ENCODE measurements around the gene WDR83. TPM values are rescaled to one million over a fixed set of nuclear protein-coding genes. Genes with fewer than 3 reads are reported as not detected.
A peak's percentile ranks its signal among the peaks of the same experiment; 100 is the strongest.

Gene WDR83
- total and polyA plus RNA-seq, 2 of the 4 experiments (the other 2 are of a cell fraction): 5.9 to 8.9 TPM

- peak overlapping the region; percentile 84 for H3K4ac ChIP-seq (ENCODE audit: low read depth, low read length)
- H3K4me1 ChIP-seq (ENCODE audit: control insufficient read depth, insufficient read depth, low read length): peaks cover 15% of the 10 kb centered on the region
- peak overlapping the region; percentile 54 for H2BK5ac ChIP-seq (ENCODE audit: low read depth, low read length, poor library complexity, severe bottlenecking)
- H4K20me1 ChIP-seq (ENCODE audit: insufficient read depth, low read length): no peaks in the 10 kb centered on the region
- peak overlapping the region; percentile 98 for H2AK9ac ChIP-seq (replicated peaks; ENCODE audit: low read depth, low read length, poor library complexity)
- TF ChIP-seq MAZ (IDR thresholded peaks at IDR 0.05; ENCODE audit: borderline replicate concordance, low read depth, low read length) (no peak), BHLHE40 (IDR thresholded peaks at IDR 0.05; ENCODE audit: low read depth, low read length) (no peak), RCOR1 (IDR thresholded peaks at IDR 0.05; ENCODE audit: insufficient replicate concordance, low read length) (no peak), FOS (IDR thresholded peaks at IDR 0.05; ENCODE audit: low read depth, low read length) (no peak), CHD1 (IDR thresholded peaks at IDR 0.05; ENCODE audit: low read depth, low read length) (no peak), SMC3 (IDR thresholded peaks at IDR 0.05; ENCODE audit: low read depth, low read length) (no peak), MXI1 (IDR thresholded peaks at IDR 0.05; ENCODE audit: borderline replicate concordance, low read depth, low read length) (no peak), USF2 (IDR thresholded peaks at IDR 0.05; ENCODE audit: low read depth, low read length) (no peak), MAFK (IDR thresholded peaks at IDR 0.05; ENCODE audit: low read depth, low read length) (no peak), RFX5 (IDR thresholded peaks at IDR 0.05; ENCODE audit: low read depth, low read length) (no peak), POLR2A (IDR thresholded peaks at IDR 0.05; ENCODE audit: low read depth, low read length) (no peak), CEBPB (IDR thresholded peaks at IDR 0.05; ENCODE audit: low read depth, low read length) (no peak), RAD21 (IDR thresholded peaks at IDR 0.05; ENCODE audit: low read length) (no peak), CTCF (conservative IDR thresholded peaks at IDR 0.05; ENCODE audit: low read depth, low read length) (no peak)
- TF ChIP-seq, protein P1, sequence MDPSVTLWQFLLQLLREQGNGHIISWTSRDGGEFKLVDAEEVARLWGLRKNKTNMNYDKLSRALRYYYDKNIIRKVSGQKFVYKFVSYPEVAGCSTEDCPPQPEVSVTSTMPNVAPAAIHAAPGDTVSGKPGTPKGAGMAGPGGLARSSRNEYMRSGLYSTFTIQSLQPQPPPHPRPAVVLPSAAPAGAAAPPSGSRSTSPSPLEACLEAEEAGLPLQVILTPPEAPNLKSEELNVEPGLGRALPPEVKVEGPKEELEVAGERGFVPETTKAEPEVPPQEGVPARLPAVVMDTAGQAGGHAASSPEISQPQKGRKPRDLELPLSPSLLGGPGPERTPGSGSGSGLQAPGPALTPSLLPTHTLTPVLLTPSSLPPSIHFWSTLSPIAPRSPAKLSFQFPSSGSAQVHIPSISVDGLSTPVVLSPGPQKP (IDR thresholded peaks at IDR 0.05; ENCODE audit: borderline replicate concordance, low read depth, low read length): no peak
- dilution Hi-C loops (cut with HindIII; ENCODE audit: low sequenced_read_pairs, unreplicated experiment): no loop called here
- CTCF ChIA-PET: no interaction called here
- peaks cover 12% of the 10 kb centered on the region for H3K36me3 ChIP-seq (ENCODE audit: control insufficient read depth, insufficient read depth, low read length)
- 0 out of 2 replicates have a peak, but pooled peaks cover 13% of the 10 kb centered on the region for H3K9me1 ChIP-seq (ENCODE audit: insufficient read depth, low read length)
- 0% methylated on average over 18 of the region's 24 CpGs; no CpG with 5 or more reads in 1 of the 2 experiments for WGBS, 2 experiments (ENCODE audit: extremely low coverage in 2 of 2, insufficient read length in 1 of 2)
- in situ Hi-C loops (cut with MboI; ENCODE audit: low sequenced_read_pairs): no loop called here
- peaks cover 38 to 71% of the 10 kb centered on the region in 2 experiments for H3K79me1 ChIP-seq (ENCODE audit: low read depth in 1 of 2, low read length in 2 of 2)
- H3K18ac ChIP-seq (ENCODE audit: low read depth, low read length): 0 out of 2 replicates have a peak overlapping the region, but pooled peaks have one; percentile 2
- peak overlapping the region; percentile 67 for H4K91ac ChIP-seq (ENCODE audit: insufficient read depth, low read depth, low read length)
- ATAC-seq (ENCODE audit: low read depth) (peak; percentile 40), DNase-seq (peak; percentile 65)
- no peaks in the 10 kb centered on the region for H3K9me3 ChIP-seq (ENCODE audit: control insufficient read depth, insufficient read depth, low read length)
- intact Hi-C loops (cut with micrococcal nuclease): loop anchor here (1.0 kb wide), 1 partner anchor 59 kb away; the partner anchor contains the start of genes ZNF490 and ZNF791
- peak overlapping the region; percentile 22; the same call in 1 of the 2 replicates for H3K23ac ChIP-seq (ENCODE audit: low read depth, low read length)
- peak overlapping the region; percentile 84 for H2AK5ac ChIP-seq (ENCODE audit: low read depth, low read length)
- H2BK15ac ChIP-seq (ENCODE audit: low read depth, low read length): no peak overlapping the region
- POLR2A ChIA-PET (ENCODE audit: unreplicated experiment): no interaction called here
- H3K27me3 ChIP-seq (ENCODE audit: control insufficient read depth, insufficient read depth, low read length): no peaks in the 10 kb centered on the region
- BruUV-seq (replicated peaks): no TSS peak
- H3K14ac ChIP-seq (replicated peaks; ENCODE audit: low read depth, low read length): peak overlapping the region; percentile 65
- peak overlapping the region; percentile 58 for H3K4me3 ChIP-seq (ENCODE audit: insufficient read depth, low read depth, low read length)
- H3K4me2 ChIP-seq (ENCODE audit: low read depth, low read length): peak overlapping the region; percentile 97
- peak overlapping the region; percentile 29 for H4K5ac ChIP-seq (ENCODE audit: low read depth, low read length)
- peak overlapping the region; percentile 97 for H3K56ac ChIP-seq (ENCODE audit: extremely low read depth, insufficient read depth, low read length)
- no peak overlapping the region for H2BK120ac ChIP-seq (ENCODE audit: low read depth, low read length)
- H3K27ac ChIP-seq (ENCODE audit: insufficient read depth, low read length): peak overlapping the region; percentile 79
- H4K8ac ChIP-seq (ENCODE audit: low read depth in 2 of 2, low read length in 2 of 2): peak overlapping the region; percentile 72 to 91
- peak overlapping the region; percentile 81 for H3K9ac ChIP-seq (ENCODE audit: low read depth, low read length)
- H2AFZ ChIP-seq (replicated peaks; ENCODE audit: low read length, poor library complexity): peak overlapping the region; percentile 95
- H2BK20ac ChIP-seq (ENCODE audit: low read depth, low read length): no peak overlapping the region
Measured at GRCh38 chr19:12668932-12669269, 2.3 kb downstream of the WDR83 start.
